Measurements from ENCODE around the gene ZRANB1.

DNA sequence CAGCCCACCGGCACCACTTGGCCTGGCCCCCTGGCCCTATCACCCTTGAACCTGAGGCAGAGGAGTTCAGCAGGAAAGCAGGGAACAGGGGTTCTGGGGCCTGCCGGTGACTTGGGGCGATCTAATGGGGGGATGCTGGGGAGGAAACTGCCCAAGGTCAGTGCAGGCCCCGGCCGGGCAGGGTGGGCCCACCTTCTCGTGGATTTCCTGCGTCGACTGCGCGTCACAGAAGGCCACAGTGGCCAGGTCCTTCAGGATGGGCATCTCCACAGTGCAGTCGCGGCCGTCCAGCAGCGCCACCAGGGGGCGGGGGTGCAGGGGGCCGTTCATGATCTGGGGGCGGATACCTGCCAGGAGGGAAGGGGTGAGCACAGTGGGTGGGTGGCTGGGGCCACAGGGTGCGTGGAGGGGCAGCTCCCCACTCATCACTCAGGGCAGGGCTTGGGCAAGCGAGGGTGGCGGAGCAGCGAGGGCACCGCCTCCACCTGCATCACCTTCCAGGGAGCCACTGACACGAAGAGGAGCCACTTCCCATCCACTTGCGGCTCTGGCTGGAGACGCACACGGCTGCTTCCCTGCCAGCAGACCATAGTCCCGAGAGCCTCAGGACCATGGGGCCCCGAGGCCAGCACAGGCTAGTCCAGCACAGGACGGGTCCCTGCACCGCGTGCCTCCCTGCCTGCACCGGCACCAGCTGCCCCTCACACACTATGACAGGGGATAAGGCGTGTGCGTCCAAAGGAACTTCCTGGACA, 61.4 kb downstream of the ZRANB1 start:
- TF ChIP-seq SUZ12 (IDR thresholded peaks at IDR 0.05; ENCODE audit: extremely low read depth, insufficient read depth, insufficient read length) = no peak
- no peak for TF ChIP-seq ZNF274 (IDR thresholded peaks at IDR 0.05; ENCODE audit: low read depth, low read length)

All from NT2/D1 (cell line).